Duodenal mucosa (tissue), 2 donors: Measurements from ENCODE around the gene IREB2.

ENCODE experiments used
- H3K27ac ChIP-seq: one replicate; pipeline ENCODE4 v1.7.0; 2013; ENCODE audit warnings: low read depth, low read length
- H3K27me3 ChIP-seq, 2 donors: one replicate each; pipeline ENCODE4 v1.7.0; 2013; ENCODE audit warnings: low read length in 2 of 2, control low read depth in 1 of 2; ENCODE audit not compliant: insufficient read depth in 2 of 2, control insufficient read depth in 1 of 2
- H3K36me3 ChIP-seq, 2 donors: one replicate each; pipeline ENCODE4 v1.7.0; 2013; ENCODE audit warnings: low read length in 2 of 2, control low read depth in 1 of 2; ENCODE audit not compliant: insufficient read depth in 2 of 2, control insufficient read depth in 1 of 2
- H3K4me1 ChIP-seq, 2 donors: one replicate each; pipeline ENCODE4 v1.7.0; 2013; ENCODE audit warnings: low read length in 2 of 2, control low read depth in 1 of 2; ENCODE audit not compliant: insufficient read depth in 2 of 2, control insufficient read depth in 1 of 2
- H3K4me3 ChIP-seq, 2 donors: one replicate each; pipeline ENCODE4 v1.7.0; 2013; ENCODE audit warnings: low read length in 2 of 2, low read depth in 1 of 2
- H3K9ac ChIP-seq, 2 donors: one replicate each; pipeline ENCODE4 v1.7.0; 2013; ENCODE audit warnings: low read length in 2 of 2, low read depth in 1 of 2
- H3K9me3 ChIP-seq, 2 donors: one replicate each; pipeline ENCODE4 v1.7.0; 2013; ENCODE audit warnings: low read length in 2 of 2, control low read depth in 1 of 2; ENCODE audit not compliant: control insufficient read depth in 1 of 2

IREB2 gene

GRCh38 chr15:78446551-78446950, 8.5 kb downstream of the IREB2 start:
- Histone ChIP-seq H3K9ac (no peak overlapping the region), H3K4me1 (peaks cover 17 to 21% of the 10 kb centered on the region in 2 donors), H3K27ac (no peak overlapping the region), H3K36me3 (peaks cover 13 to 49% of the 10 kb centered on the region in 2 donors), H3K27me3 (no peaks in the 10 kb centered on the region), H3K4me3 (no peak overlapping the region), H3K9me3 (no peaks in the 10 kb centered on the region)

- Histone ChIP-seq H3K27ac (no peak overlapping the region), H3K27me3 (no peaks in the 10 kb centered on the region), H3K4me3 (no peak overlapping the region), H3K9me3 (no peaks in the 10 kb centered on the region), H3K4me1 (peaks cover 34 to 36% of the 10 kb centered on the region in 2 donors), H3K9ac (no peak overlapping the region), H3K36me3 (peaks cover 11 to 36% of the 10 kb centered on the region in 2 donors)
These were observed 10.6 kb downstream of the IREB2 start for GRCh38 chr15:78448441-78449219.

GRCh38 chr15:78449220-78449999, 11.4 kb downstream of the IREB2 start:
- H3K9me3 ChIP-seq, result no peaks in the 10 kb centered on the region
- peaks cover 34 to 44% of the 10 kb centered on the region in 2 donors for H3K4me1 ChIP-seq
- H3K36me3 ChIP-seq, result peaks cover 11 to 30% of the 10 kb centered on the region in 2 donors
- H3K27ac ChIP-seq, result no peak overlapping the region
- H3K27me3 ChIP-seq, result no peaks in the 10 kb centered on the region
- no peak overlapping the region for H3K9ac ChIP-seq
- H3K4me3 ChIP-seq, result no peak overlapping the region

- Histone ChIP-seq H3K27ac (no peak overlapping the region), H3K36me3 (peaks cover 11 to 26% of the 10 kb centered on the region in 2 donors), H3K4me3 (no peak overlapping the region), H3K4me1 (peaks cover 40 to 52% of the 10 kb centered on the region in 2 donors), H3K9me3 (no peaks in the 10 kb centered on the region), H3K9ac (no peak overlapping the region), H3K27me3 (no peaks in the 10 kb centered on the region)
These were observed 12.4 kb downstream of the IREB2 start for GRCh38 chr15:78450285-78450858.

GRCh38 chr15:78452485-78452884, 14.5 kb downstream of the IREB2 start:
- H3K27ac ChIP-seq, result no peak overlapping the region
- peaks cover 56 to 66% of the 10 kb centered on the region in 2 donors for H3K4me1 ChIP-seq
- no peak overlapping the region for H3K9ac ChIP-seq
- no peak overlapping the region for H3K4me3 ChIP-seq
- no peaks in the 10 kb centered on the region for H3K9me3 ChIP-seq
- H3K36me3 ChIP-seq, result peaks cover 0 to 8% of the 10 kb centered on the region in 2 donors
- H3K27me3 ChIP-seq, result no peaks in the 10 kb centered on the region

GRCh38 chr15:78453447-78453846, 15.4 kb downstream of the IREB2 start:
- H3K9ac ChIP-seq, result no peak overlapping the region
- H3K9me3 ChIP-seq, result no peaks in the 10 kb centered on the region
- H3K4me3 ChIP-seq, result no peak overlapping the region
- H3K36me3 ChIP-seq, result peaks cover 0 to 4% of the 10 kb centered on the region in 2 donors
- peaks cover 52 to 66% of the 10 kb centered on the region in 2 donors for H3K4me1 ChIP-seq
- no peaks in the 10 kb centered on the region for H3K27me3 ChIP-seq
- no peak overlapping the region for H3K27ac ChIP-seq

- Histone ChIP-seq H3K27me3 (no peaks in the 10 kb centered on the region), H3K9ac (no peak overlapping the region), H3K4me1 (peaks cover 41 to 50% of the 10 kb centered on the region in 2 donors), H3K27ac (no peak overlapping the region), H3K4me3 (no peak overlapping the region), H3K36me3 (peaks cover 0 to 4% of the 10 kb centered on the region in 2 donors), H3K9me3 (no peaks in the 10 kb centered on the region)
These were observed 17.0 kb downstream of the IREB2 start for GRCh38 chr15:78454992-78455391.

GRCh38 chr15:78455749-78456148, 17.7 kb downstream of the IREB2 start:
- H3K4me1 ChIP-seq, result peaks cover 41 to 50% of the 10 kb centered on the region in 2 donors
- H3K4me3 ChIP-seq, result no peak overlapping the region
- H3K9ac ChIP-seq, result no peak overlapping the region

GRCh38 chr15:78456426-78456825, 18.4 kb downstream of the IREB2 start:
- Histone ChIP-seq H3K9me3 (no peaks in the 10 kb centered on the region), H3K27ac (no peak overlapping the region), H3K36me3 (peaks cover 0 to 7% of the 10 kb centered on the region in 2 donors), H3K4me3 (no peak overlapping the region), H3K9ac (no peak overlapping the region), H3K4me1 (peaks cover 41 to 50% of the 10 kb centered on the region in 2 donors), H3K27me3 (no peaks in the 10 kb centered on the region)

More at GRCh38 chr15:78455749-78456148, 17.7 kb downstream of the IREB2 start:
- Histone ChIP-seq H3K27me3 (no peaks in the 10 kb centered on the region), H3K9me3 (no peaks in the 10 kb centered on the region), H3K36me3 (peaks cover 0 to 1% of the 10 kb centered on the region in 2 donors), H3K27ac (no peak overlapping the region)

GRCh38 chr15:78457101-78457500, 19.1 kb downstream of the IREB2 start:
- Histone ChIP-seq H3K9me3 (no peaks in the 10 kb centered on the region), H3K27me3 (no peaks in the 10 kb centered on the region), H3K4me1 (peaks cover 39 to 45% of the 10 kb centered on the region in 2 donors), H3K27ac (no peak overlapping the region), H3K9ac (no peak overlapping the region), H3K4me3 (no peak overlapping the region), H3K36me3 (peaks cover 0 to 7% of the 10 kb centered on the region in 2 donors)
